ENCODE results near the gene GSE1. TPM values are rescaled to one million over a fixed set of nuclear protein-coding genes. Genes with fewer than 3 reads are reported as not detected.

Gene GSE1
- total and polyA plus RNA-seq, 2 of the 13 experiments (the other 11 are each of a cell fraction or from before 2014, with no cell fraction given), result 16.1 to 31.2 TPM

DNA sequence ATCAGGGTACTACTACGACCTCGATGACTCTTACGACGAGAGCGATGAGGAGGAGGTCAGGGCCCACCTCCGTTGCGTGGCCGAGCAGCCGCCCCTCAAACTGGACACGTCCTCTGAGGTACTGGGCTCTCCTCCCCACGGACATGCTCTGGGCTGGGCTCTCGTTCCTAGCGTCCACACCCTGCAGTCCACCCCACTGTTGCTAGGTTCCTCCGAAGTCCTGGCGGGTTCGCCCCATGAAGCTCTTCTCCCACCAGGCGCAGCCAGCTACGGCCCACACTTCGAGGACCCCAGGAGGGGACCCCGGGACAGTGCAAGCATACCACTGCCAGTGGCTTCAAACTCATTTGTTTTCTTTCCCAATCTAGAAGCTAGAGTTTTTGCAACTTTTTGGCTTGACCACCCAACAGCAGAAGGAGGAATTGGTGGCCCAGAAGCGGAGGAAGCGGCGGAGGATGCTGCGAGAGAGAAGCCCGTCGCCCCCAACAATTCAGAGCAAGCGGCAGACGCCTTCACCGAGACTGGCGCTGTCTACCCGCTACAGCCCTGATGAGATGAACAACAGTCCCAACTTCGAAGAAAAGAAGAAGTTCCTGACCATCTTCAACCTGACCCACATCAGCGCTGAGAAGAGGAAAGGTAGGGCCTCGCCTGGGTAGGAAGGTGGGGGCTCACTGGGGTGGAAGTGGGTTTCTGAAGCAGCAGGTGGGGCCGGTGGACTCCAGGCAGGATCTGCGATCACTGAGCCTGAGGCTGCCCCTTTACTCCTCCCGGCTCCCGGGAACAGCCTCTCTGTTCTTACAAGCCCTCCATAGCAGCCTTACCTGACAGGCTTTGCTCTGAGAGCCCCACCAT lies 50.1 kb downstream of the GSE1 start:
- no peak overlapping the region for H3K9ac ChIP-seq (ENCODE audit: insufficient read depth, low read depth, low read length)

More for the DNA sequence above, 50.1 kb downstream of the GSE1 start:
- intact Hi-C loops (cut with micrococcal nuclease; ENCODE audit: unreplicated experiment), result no loop called here
- Histone ChIP-seq H3K36me3 (replicated peaks in 1 of 2; ENCODE audit: control insufficient read depth in 1 of 2, insufficient read depth in 2 of 2, low read length in 2 of 2) (peaks cover 63 to 96% of the 10 kb centered on the region in 2 experiments), H3K4me3 (replicated peaks in 1 of 3; ENCODE audit: insufficient read depth in 1 of 3, low read depth in 2 of 3, low read length in 3 of 3) (no peak overlapping the region), H3K4me2 (ENCODE audit: low read depth, low read length) (no peak overlapping the region), H4K20me1 (ENCODE audit: insufficient read depth, low read length) (peaks cover 12% of the 10 kb centered on the region), H3K4me1 (ENCODE audit: insufficient read depth, low read length) (no peaks in the 10 kb centered on the region), H3K27ac (ENCODE audit: extremely low read length, insufficient read depth, low read length) (no peak overlapping the region), H3K9me3 (ENCODE audit: low read length) (no peaks in the 10 kb centered on the region), H2AFZ (ENCODE audit: low read length) (no peak overlapping the region), H3K27me3 (ENCODE audit: control insufficient read depth in 1 of 2, insufficient read depth in 2 of 2, low read length in 2 of 2) (no peaks in the 10 kb centered on the region), H3K79me2 (ENCODE audit: insufficient read depth, low read length) (no peaks in the 10 kb centered on the region)
- ATAC-seq (no peak), FAIRE-seq (no peak), DNase-seq (ENCODE audit: low spot score) (no peak)
- CTCF ChIA-PET (ENCODE audit: low intra/inter-chr PET ratio, low total read pairs), result no interaction called here
- POLR2A ChIA-PET, result no interaction called here
- no TSS peak for BruUV-seq (replicated peaks)
- no peak for TF ChIP-seq FOXO1 (CRISPR knock-in tag; IDR thresholded peaks at IDR 0.05)
- no peak for TF ChIP-seq ZNF557 (CRISPR knock-in tag; IDR thresholded peaks at IDR 0.05)
- no peak for TF ChIP-seq TGIF2 (CRISPR knock-in tag; IDR thresholded peaks at IDR 0.05)
- TF ChIP-seq RBAK (CRISPR knock-in tag; IDR thresholded peaks at IDR 0.05), result no peak
- 0 out of 4 replicates have a peak, but pooled peaks of 1 of the 2 experiments have one; percentile 37 for TF ChIP-seq POLR2A (IDR thresholded peaks at IDR 0.05; ENCODE audit: insufficient read depth in 1 of 2, low read depth in 2 of 2, low read length in 2 of 2)
- TF ChIP-seq CBX2 (IDR thresholded peaks at IDR 0.05; ENCODE audit: low read depth, low read length), result no peak
- TF ChIP-seq CBX2 (CRISPR knock-in tag; IDR thresholded peaks at IDR 0.05; ENCODE audit: low read depth), result no peak
- TF ChIP-seq STAT6 (CRISPR knock-in tag; IDR thresholded peaks at IDR 0.05; ENCODE audit: borderline replicate concordance), result no peak
- no peak for TF ChIP-seq AGO1 (IDR thresholded peaks at IDR 0.05; ENCODE audit: low read depth, low read length, poor library complexity, severe bottlenecking)
- in situ Hi-C loops (cut with HindIII; ENCODE audit: extremely low pct_ligation_motif_present, low pct_unique_long_range_greater_than_20kb), result no loop called here
- WGBS (ENCODE audit: low lambda C conversion rate), result 98% methylated on average over 38 of the region's 38 CpGs
